HG03045 (cell line): ENCODE measurements around the gene SH3D19.

Experiments
- ATAC-seq: cut with Tn5 transposase; IDR thresholded peaks from one replicate; pipeline ENCODE4 v1.9.1; 2021; ENCODE audit warnings: mild to moderate bottlenecking, moderate library complexity; ENCODE audit not compliant: unreplicated experiment

The SH3D19 gene

GRCh38 chr4:151202381-151202780 is 123.0 kb downstream of the SH3D19 start:
- ATAC-seq, result no peak

GRCh38 chr4:151199319-151200190 is 125.8 kb downstream of the SH3D19 start:
- ATAC-seq, result no peak

GRCh38 chr4:151198748-151199147 is 126.7 kb downstream of the SH3D19 start:
- ATAC-seq, result no peak

GRCh38 chr4:151197247-151197646 is 128.2 kb downstream of the SH3D19 start:
- no peak for ATAC-seq

GRCh38 chr4:151195801-151196200 is 129.6 kb downstream of the SH3D19 start:
- no peak for ATAC-seq

GRCh38 chr4:151193414-151193813 is 132.0 kb downstream of the SH3D19 start:
- ATAC-seq, result no peak

GRCh38 chr4:151192556-151193235 is 132.7 kb downstream of the SH3D19 start:
- ATAC-seq, result no peak

GRCh38 chr4:151184523-151185458 is 140.6 kb downstream of the SH3D19 start:
- no peak for ATAC-seq

GRCh38 chr4:151182455-151182996 is 142.9 kb downstream of the SH3D19 start:
- no peak for ATAC-seq

- no peak for ATAC-seq
These were observed 148.7 kb downstream of the SH3D19 start for GRCh38 chr4:151176685-151177084.

GRCh38 chr4:151175754-151176631 is 149.4 kb downstream of the SH3D19 start:
- ATAC-seq, result no peak

- no peak for ATAC-seq
These were observed 150.2 kb downstream of the SH3D19 start for GRCh38 chr4:151175233-151175632.

GRCh38 chr4:151174784-151175183 is 150.6 kb downstream of the SH3D19 start:
- ATAC-seq, result no peak

GRCh38 chr4:151173871-151174270 is 151.5 kb downstream of the SH3D19 start:
- no peak for ATAC-seq

- no peak for ATAC-seq
These were observed 155.5 kb downstream of the SH3D19 start for GRCh38 chr4:151169900-151170299.

- no peak for ATAC-seq
These were observed 156.2 kb downstream of the SH3D19 start for GRCh38 chr4:151169223-151169622.

GRCh38 chr4:151167561-151167960 is 157.8 kb downstream of the SH3D19 start:
- ATAC-seq, result no peak

GRCh38 chr4:151166636-151167035 is 158.8 kb downstream of the SH3D19 start:
- no peak for ATAC-seq

- ATAC-seq, result no peak
These were observed 160.0 kb downstream of the SH3D19 start for GRCh38 chr4:151165205-151166000.
